HG02885 (cell line): ENCODE data around the gene SPEF2.
"Not testable (repeated sequence)": the region's sequence is repeated elsewhere in the genome, so short reads cannot be mapped to it uniquely, and the experiment has no call there.

ENCODE experiments used
- ATAC-seq: cut with Tn5 transposase; IDR thresholded peaks from one replicate; pipeline ENCODE4 v1.9.1; 2021; ENCODE audit warnings: mild to moderate bottlenecking; ENCODE audit not compliant: unreplicated experiment, poor library complexity

Gene SPEF2

DNA sequence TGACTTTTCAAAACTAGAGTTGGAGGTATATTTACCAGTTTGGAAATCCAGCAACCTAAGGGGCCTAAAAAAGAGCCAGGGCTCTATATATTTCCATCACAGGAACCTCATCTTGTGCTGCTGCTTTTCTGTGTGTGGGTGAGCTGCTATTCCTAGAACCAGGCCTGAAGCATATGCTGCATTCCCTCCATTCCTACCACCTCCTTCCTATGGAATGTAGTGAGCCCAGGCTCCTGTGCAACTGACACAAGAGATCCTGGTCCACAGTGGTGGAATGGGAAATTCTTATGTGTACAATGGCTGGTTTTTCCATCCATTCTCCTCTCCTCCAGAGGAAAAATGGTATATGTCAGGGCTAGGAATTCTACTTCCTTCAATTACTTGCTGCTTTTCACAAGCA lies 39.1 kb downstream of the SPEF2 start:
- ATAC-seq, result no peak

DNA sequence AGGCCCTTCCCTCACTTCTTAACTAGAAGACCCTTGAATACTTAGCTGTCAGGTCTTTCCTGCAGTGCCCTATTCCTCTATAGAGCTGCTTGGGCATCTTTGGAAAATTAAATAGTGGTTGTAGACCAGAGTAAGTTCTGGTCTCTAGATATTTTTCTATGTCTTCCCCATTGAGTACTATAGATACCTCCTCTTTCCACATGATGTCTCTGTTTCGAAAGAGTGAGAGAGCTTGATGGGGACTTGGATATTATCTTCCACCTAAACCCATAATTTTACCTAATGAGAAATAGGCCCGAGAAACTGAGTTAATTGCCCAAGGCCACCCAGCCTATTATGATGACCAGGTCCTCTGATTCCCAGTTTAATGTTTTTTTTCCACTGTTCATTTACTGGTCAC lies 40.2 kb downstream of the SPEF2 start:
- no peak for ATAC-seq

DNA sequence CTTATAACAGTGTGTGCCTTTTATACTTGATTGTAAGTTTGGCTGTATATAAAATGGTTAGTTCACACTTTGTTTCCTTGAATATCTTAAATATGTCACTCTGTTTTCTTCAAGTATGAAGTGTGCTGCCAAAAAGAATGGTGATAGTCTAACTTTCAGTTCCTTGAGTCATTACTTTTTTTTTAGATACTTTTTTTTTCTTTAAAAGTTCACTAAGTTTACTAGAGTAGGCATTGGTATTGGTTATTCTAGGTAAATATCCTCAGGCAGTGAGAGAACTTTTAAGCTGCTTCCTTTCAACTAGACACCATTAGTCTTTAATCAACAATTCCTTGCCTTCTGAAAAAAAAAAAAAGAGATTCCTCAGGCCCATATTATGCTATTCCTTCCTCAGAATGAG lies 41.9 kb downstream of the SPEF2 start:
- no peak for ATAC-seq

DNA sequence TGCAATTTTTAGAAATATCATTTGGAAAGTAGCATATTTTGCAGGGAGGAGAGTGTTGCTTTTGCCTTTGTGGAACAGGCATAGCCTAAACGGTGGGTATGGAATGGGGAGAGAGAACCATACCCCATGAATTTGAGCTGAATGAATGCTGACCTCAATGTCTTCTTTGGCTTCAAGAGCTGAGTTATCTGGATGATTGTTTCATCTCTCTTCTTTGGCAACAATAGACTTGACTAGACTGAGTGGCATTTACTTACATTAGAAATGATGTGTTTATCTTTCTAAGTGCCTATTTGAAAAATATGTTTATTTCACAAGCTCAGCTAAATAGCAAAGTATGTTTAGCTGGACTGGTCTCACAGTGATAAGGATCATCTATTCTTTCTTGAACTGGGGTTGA lies 42.8 kb downstream of the SPEF2 start:
- no peak for ATAC-seq

DNA sequence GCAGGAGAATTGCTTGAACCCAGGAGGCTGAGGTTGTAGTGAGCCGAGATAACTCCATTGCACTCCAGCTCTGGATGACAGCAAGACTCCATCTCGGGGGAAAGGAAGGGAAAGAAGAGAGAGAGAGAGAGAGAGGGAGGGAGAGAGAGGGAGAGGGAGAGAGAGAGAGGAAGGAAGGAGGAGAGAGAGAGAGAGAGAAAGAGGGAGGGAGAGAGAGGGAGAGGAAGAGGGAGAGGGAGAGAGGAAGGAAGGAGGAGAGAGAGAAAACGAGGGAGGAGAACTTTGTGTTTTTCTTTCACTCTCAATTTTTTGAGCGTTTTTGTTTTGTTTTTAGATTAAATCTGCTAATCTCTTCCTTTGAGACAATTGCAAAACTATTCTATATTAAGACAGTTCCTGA lies 46.9 kb downstream of the SPEF2 start:
- no peak for ATAC-seq

DNA sequence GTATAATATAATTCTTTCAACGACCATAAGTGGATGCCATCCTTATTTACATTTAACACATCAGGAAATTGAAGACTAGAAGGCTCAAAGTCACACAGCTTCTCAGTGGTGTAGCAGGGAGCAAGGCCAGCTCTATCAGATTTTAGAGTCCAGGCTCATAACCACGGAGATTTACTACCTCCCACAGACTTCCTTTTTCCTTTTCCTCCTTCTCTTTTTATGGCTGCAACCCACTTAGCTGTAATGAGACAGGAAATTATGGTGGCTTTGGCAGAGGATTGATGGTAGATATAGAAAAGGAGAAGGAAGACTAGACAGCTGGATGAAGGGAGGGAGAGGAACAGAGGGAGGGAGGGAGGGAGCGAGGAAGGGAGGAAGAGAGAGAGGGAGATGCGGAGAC lies 47.4 kb downstream of the SPEF2 start:
- no peak for ATAC-seq

DNA sequence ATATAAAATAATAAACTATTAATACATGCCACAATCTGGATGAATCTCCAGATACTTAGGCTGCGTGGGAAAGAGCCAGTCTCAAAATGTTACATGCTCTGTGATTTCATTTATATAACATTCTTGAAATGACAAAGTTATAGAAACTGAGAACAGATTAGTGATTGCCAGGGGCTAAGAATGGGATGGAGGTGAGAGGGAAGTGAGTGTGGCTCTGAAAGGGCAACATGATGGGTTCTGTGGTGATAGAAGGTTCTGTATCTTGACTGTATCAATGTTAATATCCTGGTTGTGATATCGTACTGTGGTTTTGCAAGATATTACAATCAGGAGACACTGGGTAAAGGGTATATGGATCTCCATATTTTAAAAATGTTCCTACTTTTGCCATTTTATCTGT lies 50.7 kb downstream of the SPEF2 start:
- no peak for ATAC-seq

DNA sequence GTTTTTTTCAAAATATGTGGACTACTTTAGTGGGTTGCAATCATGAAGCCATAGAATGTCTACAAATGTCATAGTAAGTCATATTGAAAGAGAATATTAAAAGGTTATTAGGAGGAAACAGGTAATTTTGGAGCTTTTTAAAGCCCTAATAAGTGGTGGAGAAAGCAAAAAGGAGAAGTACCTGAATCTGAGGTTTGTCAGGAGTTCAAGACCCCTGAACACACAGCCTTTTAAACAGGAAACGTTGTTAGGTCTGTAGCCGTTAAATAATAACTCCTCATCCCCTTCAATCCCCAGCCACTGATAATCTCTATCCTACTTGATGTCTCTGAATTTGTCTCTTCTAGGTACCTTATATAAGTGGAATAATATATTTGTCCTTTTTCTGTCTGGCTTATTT lies 51.1 kb downstream of the SPEF2 start:
- ATAC-seq, result no peak

DNA sequence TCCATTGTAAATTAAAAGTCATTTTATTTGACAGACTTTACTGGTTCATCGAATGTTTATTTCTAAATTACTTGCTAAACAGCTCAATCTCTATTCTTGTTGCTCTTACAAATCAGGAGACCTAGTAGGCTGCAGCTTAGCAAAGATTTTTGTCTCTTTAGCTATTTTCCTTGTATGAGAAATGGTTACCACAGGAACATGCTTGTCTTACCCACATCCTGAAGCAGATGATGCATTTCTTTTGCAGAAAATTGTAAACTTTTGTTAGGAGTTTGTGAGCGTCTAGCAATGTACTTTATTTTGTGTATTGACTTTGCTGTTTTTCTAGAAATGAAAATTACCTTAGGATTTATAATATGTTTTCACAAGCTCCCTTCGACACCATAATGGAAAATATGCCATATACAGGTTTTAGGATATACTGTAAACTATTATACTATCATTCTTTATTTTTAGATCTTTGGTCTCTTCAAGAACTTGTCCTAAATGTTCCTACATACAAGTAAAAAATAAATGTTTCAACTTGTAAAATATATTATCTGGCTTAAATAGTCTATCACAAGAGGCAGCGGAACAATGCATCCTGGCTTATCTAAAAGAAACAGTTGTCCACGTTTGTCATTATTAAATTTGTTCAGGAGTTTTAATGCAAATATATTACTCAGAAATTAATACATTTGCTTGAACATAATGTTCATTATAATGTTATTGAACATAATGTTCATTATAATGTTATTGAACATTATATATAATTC lies 54.1 kb downstream of the SPEF2 start:
- no peak for ATAC-seq

DNA sequence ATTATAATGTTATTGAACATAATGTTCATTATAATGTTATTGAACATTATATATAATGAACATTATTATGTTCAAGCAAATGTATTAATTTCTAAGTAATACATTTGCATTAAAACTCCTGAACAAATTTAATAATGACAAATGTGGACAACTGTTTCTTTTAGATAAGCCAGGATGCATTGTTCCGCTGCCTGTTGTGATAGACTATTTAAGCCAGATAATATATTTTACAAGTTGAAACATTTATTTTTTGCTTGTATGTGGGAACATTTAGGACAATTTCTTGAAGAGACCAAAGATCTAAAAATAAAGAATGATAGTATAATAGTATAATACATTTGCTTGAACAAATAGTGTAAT lies 54.6 kb downstream of the SPEF2 start:
- ATAC-seq, result not testable (repeated sequence)

DNA sequence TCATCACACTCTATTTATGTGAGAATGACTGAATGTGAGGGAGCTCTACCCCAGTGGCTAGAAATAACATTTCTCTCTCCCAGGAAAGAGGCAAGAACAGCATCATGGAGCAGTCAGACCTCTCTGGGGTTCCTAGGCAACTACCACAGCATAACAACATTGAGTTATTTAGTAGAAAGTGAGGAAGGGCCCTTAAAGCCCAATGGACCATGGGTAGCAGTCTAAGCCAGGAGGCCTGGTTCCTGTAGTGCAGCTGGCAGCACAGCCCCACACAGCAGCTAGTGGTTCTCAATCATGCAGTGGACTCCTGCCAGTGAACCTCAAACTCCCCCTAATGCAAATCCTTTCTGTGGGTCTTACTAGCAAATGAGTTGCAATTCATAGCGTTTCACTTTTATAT lies 55.3 kb downstream of the SPEF2 start:
- no peak for ATAC-seq

DNA sequence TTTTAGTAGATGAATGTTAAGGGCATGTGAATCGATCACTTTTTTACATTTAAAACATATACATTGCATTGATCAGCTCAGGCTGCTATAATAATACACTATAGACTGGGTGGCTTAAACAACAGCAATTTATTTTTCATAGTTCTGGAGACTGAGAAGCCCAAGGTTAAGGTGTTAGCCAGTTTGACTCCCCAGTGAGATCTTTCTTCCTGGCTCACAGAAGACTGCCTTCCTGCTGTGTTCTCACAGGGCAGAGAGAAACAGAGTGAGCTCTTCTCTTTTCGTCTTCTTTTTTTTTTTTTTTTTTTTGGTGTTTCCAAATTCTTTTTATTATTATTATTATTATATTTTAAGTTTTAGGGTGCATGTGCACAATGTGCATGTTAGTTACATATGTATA lies 56.4 kb downstream of the SPEF2 start:
- ATAC-seq, result no peak

DNA sequence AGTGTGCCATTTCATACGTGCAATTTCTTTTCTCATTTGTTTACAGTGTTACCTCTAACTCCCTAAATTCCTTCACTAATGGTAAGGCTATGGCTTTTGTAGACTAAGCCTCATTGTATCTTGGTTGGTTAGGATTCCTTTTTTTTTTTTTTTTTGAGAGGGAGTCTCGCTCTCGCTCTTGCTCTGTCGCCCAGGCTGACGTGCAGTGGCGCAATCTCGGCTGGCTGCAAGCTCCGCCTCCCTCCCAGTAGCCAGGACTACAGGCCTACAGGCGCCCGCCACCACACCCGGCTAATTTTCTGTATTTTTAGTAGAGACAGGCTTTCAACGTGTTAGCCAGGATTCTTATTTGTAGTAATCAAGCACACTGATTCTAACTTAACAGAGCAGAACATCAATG lies 57.7 kb downstream of the SPEF2 start:
- no peak for ATAC-seq

DNA sequence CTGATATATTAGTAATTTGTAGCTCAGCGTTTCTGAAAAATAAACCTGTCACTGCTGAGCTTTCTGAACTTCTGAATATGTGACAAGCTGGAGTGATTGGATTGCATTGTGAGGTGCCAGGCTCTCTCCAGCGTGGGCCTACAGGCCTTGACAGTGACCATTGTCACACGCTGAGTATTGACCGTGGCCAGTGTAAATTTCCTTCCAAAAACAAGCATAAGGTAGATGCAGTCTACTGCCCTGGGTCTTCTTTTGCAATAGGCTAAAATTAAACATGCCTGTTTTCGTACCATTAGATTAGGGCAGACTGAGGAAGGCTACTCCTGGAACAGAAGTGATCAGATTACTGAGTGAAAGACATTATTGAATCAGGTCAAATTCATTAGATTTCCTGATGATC lies 60.2 kb downstream of the SPEF2 start:
- ATAC-seq, result no peak

DNA sequence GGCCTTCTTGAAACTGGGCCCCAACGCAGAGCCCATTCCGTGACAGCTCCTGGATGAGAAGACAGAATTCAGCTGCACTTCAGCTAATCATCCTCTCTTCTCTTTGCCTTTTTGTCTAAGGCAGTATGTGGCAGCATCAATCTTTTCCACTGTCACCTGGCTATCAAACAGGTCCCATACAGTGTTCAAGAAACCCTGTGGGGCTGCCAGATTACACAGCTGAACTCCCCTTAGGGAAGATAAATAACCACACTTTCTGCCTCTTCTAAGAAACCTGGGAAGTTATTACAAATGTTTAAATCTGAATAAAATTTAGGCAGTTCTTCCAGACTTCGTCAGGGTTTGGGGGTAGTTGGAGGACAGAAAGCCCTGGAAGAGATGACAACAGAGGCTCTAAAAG lies 61.0 kb downstream of the SPEF2 start:
- ATAC-seq, result no peak

DNA sequence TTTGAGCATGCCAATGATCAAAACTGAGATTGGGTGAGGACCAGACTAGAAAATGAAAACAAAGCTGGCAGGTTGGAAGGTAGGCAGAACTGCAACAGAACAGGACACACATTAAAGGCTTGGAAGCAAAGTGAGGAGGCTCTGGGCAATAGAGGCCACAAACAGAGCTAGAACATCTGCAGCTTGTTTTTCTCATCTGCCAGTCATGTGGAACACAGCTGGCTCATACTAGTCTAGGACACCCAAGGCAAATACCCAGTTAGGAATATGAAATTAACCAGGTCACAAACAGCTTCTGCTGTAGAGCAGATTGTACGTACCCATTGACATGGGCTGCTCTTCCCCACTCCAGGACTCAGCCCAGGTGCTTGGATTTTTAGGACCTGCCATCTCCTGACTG lies 61.7 kb downstream of the SPEF2 start:
- ATAC-seq, result no peak

DNA sequence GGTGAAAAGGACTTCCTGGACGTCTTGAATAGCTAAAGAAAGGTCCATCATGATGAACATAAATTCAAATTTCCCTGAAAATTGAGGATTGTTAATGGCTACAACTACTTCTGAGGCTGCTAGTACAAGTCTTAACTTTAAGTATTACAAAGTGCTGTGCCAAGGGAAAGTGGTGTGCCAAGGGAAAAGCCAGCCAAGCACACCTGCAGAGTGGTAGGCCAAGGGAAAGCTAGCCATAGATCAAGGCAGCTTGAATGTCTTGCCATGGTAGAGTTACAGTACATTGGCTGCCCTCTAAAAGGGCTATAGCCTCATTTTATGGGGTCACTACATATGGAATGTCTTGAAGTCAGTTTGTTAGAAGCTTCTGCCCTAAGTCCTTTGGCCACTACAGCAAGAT lies 64.2 kb downstream of the SPEF2 start:
- ATAC-seq, result no peak

DNA sequence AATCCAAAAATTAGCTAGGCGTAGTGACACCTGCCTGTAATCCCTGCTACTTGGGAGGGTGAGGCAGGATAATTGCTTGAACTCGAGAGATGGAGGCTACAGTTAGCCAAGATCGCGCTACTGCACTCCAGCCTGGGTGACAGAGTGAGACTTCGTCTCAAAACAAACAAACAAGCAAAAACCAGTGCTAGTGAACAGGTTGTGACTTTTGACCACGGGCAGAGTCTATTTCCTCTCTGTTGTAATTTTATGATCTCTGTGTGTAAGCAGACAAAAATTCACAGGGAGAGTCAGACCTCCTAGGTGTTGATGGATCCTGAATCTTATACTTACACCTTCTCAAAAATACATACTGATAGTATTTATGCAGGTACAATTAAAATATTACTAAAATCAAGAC lies 65.8 kb downstream of the SPEF2 start:
- ATAC-seq, result no peak

DNA sequence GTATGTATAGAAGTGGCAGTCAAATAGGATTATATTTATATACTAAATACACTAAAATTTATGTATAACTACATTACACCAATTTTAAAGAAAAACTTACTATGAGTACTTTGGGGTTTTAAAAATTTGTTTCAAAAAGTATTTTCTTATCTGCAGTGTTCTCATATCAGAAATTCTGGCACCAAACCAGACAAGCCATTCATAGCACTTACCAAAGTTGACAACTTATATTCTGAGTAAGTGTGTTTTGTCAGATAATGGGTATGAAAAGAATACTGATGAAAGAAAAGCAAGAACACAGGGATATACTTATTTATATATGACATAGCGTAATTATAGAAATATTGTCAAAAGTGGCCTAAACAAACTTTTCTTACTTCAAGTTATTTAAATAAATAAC lies 67.5 kb downstream of the SPEF2 start:
- ATAC-seq, result no peak

DNA sequence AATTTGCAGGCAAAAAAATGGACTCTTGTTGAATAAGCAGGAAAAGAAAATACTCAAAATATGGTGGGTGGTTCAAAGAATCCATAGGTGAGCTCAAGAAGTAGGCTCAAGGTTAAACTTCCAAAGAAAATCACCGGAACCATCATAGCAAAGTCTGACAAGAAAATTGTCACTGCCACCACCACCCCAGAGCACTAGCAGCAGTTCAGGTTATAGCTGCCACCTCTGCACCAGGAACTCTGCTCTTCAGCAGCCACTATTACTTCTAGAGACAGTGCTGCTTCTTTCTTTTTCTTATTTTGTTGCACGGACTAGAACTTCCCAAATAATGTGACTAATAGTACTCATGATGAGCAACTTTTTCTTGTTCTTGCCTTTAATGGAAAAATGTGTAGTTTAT lies 70.3 kb downstream of the SPEF2 start:
- no peak for ATAC-seq

DNA sequence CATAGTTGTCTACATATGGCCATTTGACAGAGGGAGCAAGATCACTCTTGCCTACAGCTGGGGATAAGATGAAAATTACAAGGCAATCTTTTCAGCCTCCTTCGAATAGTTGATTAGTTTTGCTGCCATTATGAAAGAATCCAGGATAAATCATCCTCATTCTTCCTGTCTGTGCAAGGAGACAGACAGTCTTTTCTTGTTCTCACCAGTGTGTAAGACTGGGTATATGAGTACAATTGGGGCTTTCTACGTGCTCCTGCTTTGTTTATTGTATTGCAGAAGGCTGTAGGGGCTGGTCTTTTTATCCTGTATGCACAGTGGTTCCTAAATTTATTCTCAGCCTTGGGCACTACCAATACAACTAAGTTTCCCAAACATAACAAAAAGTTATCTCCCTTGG lies 76.8 kb downstream of the SPEF2 start:
- ATAC-seq, result no peak

DNA sequence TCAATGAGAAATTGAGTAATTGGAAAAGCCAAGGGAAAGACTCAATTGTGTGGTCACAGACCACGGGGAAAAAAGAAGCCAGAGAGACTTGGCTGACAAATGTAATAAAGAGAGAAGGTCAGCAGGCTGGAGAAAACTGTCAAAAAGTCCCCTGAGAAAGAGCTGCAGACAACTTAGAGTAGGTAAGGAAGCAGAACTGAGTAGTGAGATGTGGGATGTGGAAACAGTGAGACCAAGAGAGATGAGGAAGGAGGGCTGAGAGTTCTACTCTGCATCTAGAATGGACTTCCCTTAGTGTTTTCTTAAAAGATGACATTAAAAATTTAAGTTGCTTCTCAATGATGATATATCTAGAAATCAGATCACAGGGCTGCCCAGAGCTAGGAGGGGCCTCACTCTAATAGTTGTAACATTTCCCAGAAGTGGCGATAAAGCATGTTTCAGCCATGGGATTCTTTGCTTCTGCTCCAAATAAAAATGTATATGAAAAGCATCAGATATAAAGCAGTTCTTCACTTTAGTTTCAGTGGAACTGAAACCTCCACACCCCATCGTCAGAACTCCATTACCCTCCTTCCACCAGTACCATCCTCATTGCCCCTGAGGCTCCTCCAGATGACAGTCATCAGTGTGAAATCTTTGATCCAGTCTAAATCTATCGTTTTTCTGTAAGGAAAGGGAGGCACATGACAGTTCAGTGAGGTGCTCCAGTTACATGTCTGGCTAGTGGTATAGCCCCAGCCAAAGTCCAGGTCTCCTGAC lies 80.6 kb downstream of the SPEF2 start:
- no peak for ATAC-seq
